ENCODE data around the gene NUDT14. TPM values are rescaled to one million over a fixed set of nuclear protein-coding genes. Genes with fewer than 3 reads are reported as not detected.

NUDT14 gene
- total RNA-seq, 1 experiment from 2014 or later = 26.1 TPM

GRCh38 chr14:105165761-105166485 is 15.2 kb downstream of the NUDT14 start:
- Mint-ChIP-seq H3K27me3 (ENCODE audit: insufficient read depth, unreplicated experiment) (no peaks in the 10 kb centered on the region), H3K27ac (ENCODE audit: low read depth, unreplicated experiment) (no peak overlapping the region), H3K4me3 (ENCODE audit: unreplicated experiment) (peak overlapping the region; percentile 66), H3K36me3 (ENCODE audit: insufficient read depth, unreplicated experiment) (peaks cover 7% of the 10 kb centered on the region), H3K9me3 (ENCODE audit: unreplicated experiment) (no peaks in the 10 kb centered on the region), H3K4me1 (ENCODE audit: insufficient read depth, unreplicated experiment) (peaks cover 12% of the 10 kb centered on the region)
- peak; percentile 68 for DNase-seq (ENCODE audit: unreplicated experiment)
- ChIA-PET POLR2A (interaction anchor here (1.4 to 7.2 kb wide), 4 partner anchors 72 to 194 kb away, joined by 3 to 79 read pairs (median 6); partner anchors contain the start of gene BRF1), CTCF (interaction anchor here (0.5 to 4.0 kb wide), 10 partner anchors 34 to 382 kb away, joined by 3 to 32 read pairs (median 3); no protein-coding TSS in a partner anchor)
- BruUV-seq (replicated peaks) = no TSS peak
- no peak for TF ChIP-seq CTCF (IDR thresholded peaks at IDR 0.05; ENCODE audit: unreplicated experiment)
- intact Hi-C loops (cut with micrococcal nuclease) = no loop called here

GRCh38 chr14:105165134-105165704 is 15.9 kb downstream of the NUDT14 start:
- H3K27me3 Mint-ChIP-seq (ENCODE audit: insufficient read depth, unreplicated experiment) = no peaks in the 10 kb centered on the region

GRCh38 chr14:105163040-105163742 is 17.9 kb downstream of the NUDT14 start:
- no peak for DNase-seq (ENCODE audit: unreplicated experiment)
- ChIA-PET POLR2A (interaction anchor here (7.2 kb wide), 1 partner anchor 74 kb away, joined by 79 read pairs; no protein-coding TSS in a partner anchor), CTCF (interaction anchor here (0.8 kb wide), 1 partner anchor 56 kb away, joined by 4 read pairs; no protein-coding TSS in a partner anchor)
- Mint-ChIP-seq H3K4me3 (ENCODE audit: unreplicated experiment) (no peak overlapping the region), H3K9me3 (ENCODE audit: unreplicated experiment) (no peaks in the 10 kb centered on the region), H3K4me1 (ENCODE audit: insufficient read depth, unreplicated experiment) (peaks cover 12% of the 10 kb centered on the region), H3K36me3 (ENCODE audit: insufficient read depth, unreplicated experiment) (no peaks in the 10 kb centered on the region), H3K27me3 (ENCODE audit: insufficient read depth, unreplicated experiment) (no peaks in the 10 kb centered on the region), H3K27ac (ENCODE audit: low read depth, unreplicated experiment) (peak overlapping the region; percentile 27)
- no peak for TF ChIP-seq CTCF (IDR thresholded peaks at IDR 0.05; ENCODE audit: unreplicated experiment)
- intact Hi-C loops (cut with micrococcal nuclease) = no loop called here
- no TSS peak for BruUV-seq (replicated peaks)

More at GRCh38 chr14:105165134-105165704, 15.9 kb downstream of the NUDT14 start:
- POLR2A ChIA-PET = interaction anchor here (1.7 to 7.2 kb wide), 3 partner anchors 71 to 193 kb away, joined by 4 to 79 read pairs (median 8); no protein-coding TSS in a partner anchor
- no peak for TF ChIP-seq CTCF (IDR thresholded peaks at IDR 0.05; ENCODE audit: unreplicated experiment)
- intact Hi-C loops (cut with micrococcal nuclease) = no loop called here
- H3K36me3 Mint-ChIP-seq (ENCODE audit: insufficient read depth, unreplicated experiment) = peaks cover 7% of the 10 kb centered on the region
- peaks cover 12% of the 10 kb centered on the region for H3K4me1 Mint-ChIP-seq (ENCODE audit: insufficient read depth, unreplicated experiment)
- CTCF ChIA-PET = interaction anchor here (0.6 to 4.0 kb wide), 4 partner anchors 33 to 75 kb away, joined by 3 to 32 read pairs (median 3); no protein-coding TSS in a partner anchor
- no peak for DNase-seq (ENCODE audit: unreplicated experiment)
- H3K4me3 Mint-ChIP-seq (ENCODE audit: unreplicated experiment) = peak overlapping the region; percentile 66
- no peak overlapping the region for H3K27ac Mint-ChIP-seq (ENCODE audit: low read depth, unreplicated experiment)
- BruUV-seq (replicated peaks) = no TSS peak
- H3K9me3 Mint-ChIP-seq (ENCODE audit: unreplicated experiment) = no peaks in the 10 kb centered on the region

GRCh38 chr14:105162669-105162979 is 18.5 kb downstream of the NUDT14 start:
- BruUV-seq (replicated peaks) = no TSS peak
- ChIA-PET CTCF (no interaction called here), POLR2A (no interaction called here)

More at GRCh38 chr14:105162669-105162979, 18.5 kb downstream of the NUDT14 start:
- Mint-ChIP-seq H3K27ac (ENCODE audit: low read depth, unreplicated experiment) (peak overlapping the region; percentile 27), H3K36me3 (ENCODE audit: insufficient read depth, unreplicated experiment) (no peaks in the 10 kb centered on the region), H3K27me3 (ENCODE audit: insufficient read depth, unreplicated experiment) (no peaks in the 10 kb centered on the region), H3K4me1 (ENCODE audit: insufficient read depth, unreplicated experiment) (peaks cover 12% of the 10 kb centered on the region), H3K4me3 (ENCODE audit: unreplicated experiment) (no peak overlapping the region), H3K9me3 (ENCODE audit: unreplicated experiment) (no peaks in the 10 kb centered on the region)
- no peak for DNase-seq (ENCODE audit: unreplicated experiment)
- intact Hi-C loops (cut with micrococcal nuclease) = no loop called here
- no peak for TF ChIP-seq CTCF (IDR thresholded peaks at IDR 0.05; ENCODE audit: unreplicated experiment)
